Endothelial cell of umbilical vein (primary cell): ENCODE measurements around the gene CUX1. TPM values are rescaled to one million over a fixed set of nuclear protein-coding genes. Genes with fewer than 3 reads are reported as not detected.
"Not testable (repeated sequence)": the region's sequence is repeated elsewhere in the genome, so short reads cannot be mapped to it uniquely, and the experiment has no call there.

Experiments used
- BruUV-seq: library from RNA; stranded (reverse); fragments of 400-500 nt; replicated peaks from 2 replicates; lab custom pipeline; 2021; lab: Mats Ljungman, UMichigan
- CTCF ChIA-PET: fragments of 300-600, 350-600 bp; sonication (Branson Sonifier 250); formaldehyde crosslinking; loops from one replicate; lab custom pipeline; 2021; ENCODE audit warnings: antibody characterized with exemption, inconsistent platforms; lab: Charles Lee
- POLR2A ChIA-PET: fragments of 300-600, 350-600 bp; sonication (Branson Sonifier 250); formaldehyde crosslinking; loops from one replicate; lab custom pipeline; 2021; ENCODE audit warnings: antibody characterized with exemption, inconsistent platforms; lab: Charles Lee
- DNase-seq: peaks from one replicate; pipeline ENCODE4 v3.0.0-alpha.2; 2011; ENCODE audit warnings: low read depth, low spot score
- FAIRE-seq: peaks from 2 replicates; lab custom pipeline; 2011; peaks lifted over from hg19 to GRCh38; lab: Jason Lieb, UNC
- H2AFZ ChIP-seq: 2 replicates; pipeline ENCODE4 v1.6.0; 2012; ENCODE audit warnings: low read depth, low read length, control low read depth, inconsistent platforms
- H3K27ac ChIP-seq: 2 replicates; pipeline ENCODE4 v1.5.1; 2011; ENCODE audit warnings: low read depth, mild to moderate bottlenecking, control low read depth, low read length, moderate library complexity; ENCODE audit not compliant: insufficient read depth
- H3K27me3 ChIP-seq, 2 experiments: 2 replicates each; pipeline versions ENCODE4 v1.6.0 to v1.6.1; 2011; ENCODE audit warnings: low read length in 2 of 2, mixed read lengths in 1 of 2; ENCODE audit not compliant: control insufficient read depth in 2 of 2, insufficient read depth in 2 of 2
- H3K36me3 ChIP-seq, 2 experiments: 2 replicates in 1 of 2; 3 replicates in 1 of 2; pipeline ENCODE4 v1.5.1; 2011; ENCODE audit warnings: low read length in 2 of 2, mild to moderate bottlenecking in 1 of 2, moderate library complexity in 1 of 2; ENCODE audit not compliant: control insufficient read depth in 2 of 2, insufficient read depth in 2 of 2; ENCODE audit errors: extremely low read depth in 1 of 2
- H3K4me1 ChIP-seq: 3 replicates; pipeline ENCODE4 v1.5.1; 2011; ENCODE audit warnings: mild to moderate bottlenecking, low read length; ENCODE audit not compliant: control insufficient read depth, insufficient read depth; ENCODE audit errors: extremely low read depth
- H3K4me2 ChIP-seq: 2 replicates; pipeline ENCODE4 v1.6.1; 2011; ENCODE audit warnings: low read length, control low read depth, mixed read lengths; ENCODE audit not compliant: insufficient read depth
- H3K4me3 ChIP-seq, 3 experiments: fragments of 200-600 bp in 1 of 3; sonication (generic), shearing (Covaris generic) in 1 of 3; replicated peaks in 1 of 3; 2 replicates each; pipeline ENCODE4 v1.5.1; 2011 to 2016; ENCODE audit warnings: control low read depth in 3 of 3, low read length in 3 of 3, mild to moderate bottlenecking in 2 of 3, inconsistent platforms in 1 of 3, low read depth in 1 of 3, moderate library complexity in 1 of 3; ENCODE audit not compliant: insufficient read depth in 1 of 3
- H3K79me2 ChIP-seq: 2 replicates; pipeline ENCODE4 v1.6.0; 2012; ENCODE audit warnings: low read length, inconsistent platforms; ENCODE audit not compliant: control insufficient read depth, insufficient read depth
- H3K9ac ChIP-seq: replicated peaks from 2 replicates; pipeline ENCODE3; 2011; ENCODE audit warnings: low read length, control low read depth; ENCODE audit not compliant: insufficient read depth; ENCODE audit errors: extremely low read depth
- H3K9me1 ChIP-seq: replicated peaks from 3 replicates; pipeline ENCODE4 v1.6.0; 2011; ENCODE audit warnings: mild to moderate bottlenecking, low read length; ENCODE audit not compliant: control insufficient read depth, insufficient read depth; ENCODE audit errors: extremely low read depth
- H3K9me3 ChIP-seq: replicated peaks from 2 replicates; pipeline ENCODE4 v1.5.1; 2012; ENCODE audit warnings: low read length, inconsistent platforms; ENCODE audit not compliant: control insufficient read depth, insufficient read depth
- H4K20me1 ChIP-seq: replicated peaks from 2 replicates; pipeline ENCODE3; 2011; ENCODE audit warnings: mild to moderate bottlenecking, low read length; ENCODE audit not compliant: control insufficient read depth, insufficient read depth; ENCODE audit errors: extremely low read depth
- CTCF ChIP-seq, 2 donors: IDR thresholded peaks; 1 replicate in 1 of 2; 2 replicates in 1 of 2; pipeline ENCODE4 v1.5.1; 2011; ENCODE audit warnings: low read length in 2 of 2, mild to moderate bottlenecking in 2 of 2, moderate library complexity in 2 of 2, control low read depth in 1 of 2, inconsistent platforms in 1 of 2, low read depth in 1 of 2; ENCODE audit not compliant: insufficient read depth in 1 of 2; ENCODE audit errors: extremely low read depth in 1 of 2
- POLR2AphosphoS5 ChIP-seq: IDR thresholded peaks from 2 replicates; pipeline ENCODE4 v1.6.1; 2012; ENCODE audit warnings: low read depth, mild to moderate bottlenecking, control low read depth, low read length, moderate library complexity; ENCODE audit not compliant: insufficient read depth
- dilution Hi-C: fragments of 300-500 bp; cut with MboI; formaldehyde crosslinking; loops from one replicate; pipeline ENCODE4 v1.15.0; 2019; ENCODE audit warnings: low sequenced_read_pairs; ENCODE audit not compliant: extremely low pct_ligation_motif_present
- intact Hi-C: fragments of 100-400 bp; cut with micrococcal nuclease; formaldehyde crosslinking; loops from one replicate; pipeline ENCODE4 v1.10.0; 2022
- polyA plus RNA-seq, 4 experiments: library from polyadenylated mRNA; depleted of rRNA in 3 of 4; stranded (reverse) in 3 of 4; unstranded in 1 of 4; fragments of >200 nt; gene quantifications; 2 replicates each; pipeline versions ENCODE4 v1.2.1 to v1.2.3, GENCODE V29; 2011 to 2012; ENCODE audit warnings: missing spikeins in 1 of 4
- total RNA-seq: library from RNA; stranded (reverse); gene quantifications from 2 replicates; pipeline ENCODE4 v1.2.3, GENCODE V29; 2021

Gene CUX1
- total and polyA plus RNA-seq, 2 donors (not counting 3 experiments of a cell fraction or from before 2014, with no cell fraction given): 13.8 to 49.8 TPM

GRCh38 chr7:102300643-102301221, 483.3 kb downstream of the CUX1 start:
- H3K4me3 ChIP-seq: no peak overlapping the region
- no peaks in the 10 kb centered on the region for H3K9me3 ChIP-seq
- H3K27ac ChIP-seq: no peak overlapping the region
- dilution Hi-C loops: no loop called here
- H3K79me2 ChIP-seq: no peaks in the 10 kb centered on the region
- no peaks in the 10 kb centered on the region for H3K9me1 ChIP-seq
- intact Hi-C loops: loop anchor here (1.0 kb wide), 1 partner anchor 90 kb away; no protein-coding TSS in a partner anchor
- H3K36me3 ChIP-seq: no peaks in the 10 kb centered on the region
- no peak overlapping the region for H3K4me2 ChIP-seq
- no TSS peak for BruUV-seq
- DNase-seq (no peak), FAIRE-seq (no peak)
- peaks cover 8 to 11% of the 10 kb centered on the region in 2 experiments for H3K27me3 ChIP-seq
- no peak overlapping the region for H3K9ac ChIP-seq
- ChIA-PET POLR2A (interaction anchor here (2.0 kb wide), 1 partner anchor 63 kb away, joined by 8 read pairs; no protein-coding TSS in a partner anchor), CTCF (interaction anchor here (0.6 to 2.3 kb wide), 12 partner anchors 8 to 921 kb away, joined by 3 to 12 read pairs (median 6); partner anchors contain the start of gene PRKRIP1)
- TF ChIP-seq POLR2AphosphoS5 (no peak), CTCF (IDR thresholded peaks at IDR 0.05; ENCODE audit: extremely low read depth in 1 of 2, insufficient read depth in 1 of 2, low read depth in 1 of 2, low read length in 2 of 2) (peak; percentile 42 to 60)
- no peaks in the 10 kb centered on the region for H4K20me1 ChIP-seq
- no peaks in the 10 kb centered on the region for H3K4me1 ChIP-seq
- no peak overlapping the region for H2AFZ ChIP-seq

GRCh38 chr7:102301367-102301766, 483.9 kb downstream of the CUX1 start:
- H4K20me1 ChIP-seq, BruUV-seq, FAIRE-seq, H3K4me1 ChIP-seq, H3K27ac ChIP-seq, H3K9me3 ChIP-seq, H3K4me2 ChIP-seq, dilution Hi-C loops, H3K4me3 ChIP-seq, DNase-seq, H3K9me1 ChIP-seq, H3K79me2 ChIP-seq, H3K9ac ChIP-seq, H3K36me3 ChIP-seq, H2AFZ ChIP-seq: not testable (repeated sequence)
- intact Hi-C loops: loop anchor here (1.0 kb wide), 1 partner anchor 89 kb away; no protein-coding TSS in a partner anchor
- POLR2A ChIA-PET: interaction anchor here (2.0 kb wide), 1 partner anchor 62 kb away, joined by 8 read pairs; no protein-coding TSS in a partner anchor
- peaks cover 8 to 11% of the 10 kb centered on the region in 2 experiments for H3K27me3 ChIP-seq
- CTCF ChIA-PET: interaction anchor here (0.8 to 2.3 kb wide), 11 partner anchors 9 to 94 kb away, joined by 3 to 12 read pairs (median 6); partner anchors contain the start of gene PRKRIP1
